Femur (tissue), 1 donor: ENCODE measurements around the gene GPR171.

ENCODE experiments used
- DNase-seq: peaks from one replicate; pipeline ENCODE4 v3.0.0-alpha.2; 2017

GPR171 gene

GRCh38 chr3:151213151-151213550, 10.1 kb upstream of the GPR171 start:
- DNase-seq: no peak

GRCh38 chr3:151210676-151211381, 7.8 kb upstream of the GPR171 start:
- DNase-seq: no peak

GRCh38 chr3:151209654-151210053, 6.6 kb upstream of the GPR171 start:
- no peak for DNase-seq

GRCh38 chr3:151206201-151206600, 3.2 kb upstream of the GPR171 start:
- DNase-seq: no peak

GRCh38 chr3:151205482-151205881, 2.5 kb upstream of the GPR171 start:
- DNase-seq: no peak

GRCh38 chr3:151204530-151205402, 1.8 kb upstream of the GPR171 start:
- DNase-seq: no peak

- no peak for DNase-seq
These were observed 1.8 kb downstream of the GPR171 start for GRCh38 chr3:151201051-151201730.

- DNase-seq: no peak
These were observed 2.4 kb downstream of the GPR171 start for GRCh38 chr3:151200586-151200985.

GRCh38 chr3:151199554-151200438, 3.2 kb downstream of the GPR171 start:
- no peak for DNase-seq

GRCh38 chr3:151198849-151199248, 4.2 kb downstream of the GPR171 start:
- DNase-seq: no peak

GRCh38 chr3:151197981-151198767, 4.8 kb downstream of the GPR171 start:
- no peak for DNase-seq

GRCh38 chr3:151197228-151197627, 5.8 kb downstream of the GPR171 start:
- DNase-seq: no peak

GRCh38 chr3:151196434-151196833, 6.6 kb downstream of the GPR171 start:
- DNase-seq: no peak

- no peak for DNase-seq
These were observed 7.2 kb downstream of the GPR171 start for GRCh38 chr3:151195826-151196225.

GRCh38 chr3:151192545-151192944, 10.5 kb downstream of the GPR171 start:
- no peak for DNase-seq

GRCh38 chr3:151191095-151191494, 11.9 kb downstream of the GPR171 start:
- DNase-seq: no peak

GRCh38 chr3:151183265-151183671, 19.7 kb downstream of the GPR171 start:
- DNase-seq: no peak

GRCh38 chr3:151182349-151183079, 20.5 kb downstream of the GPR171 start:
- DNase-seq: no peak

GRCh38 chr3:151178208-151178845, 24.7 kb downstream of the GPR171 start:
- no peak for DNase-seq

GRCh38 chr3:151175952-151176351, 27.1 kb downstream of the GPR171 start:
- no peak for DNase-seq
